Lower leg skin (tissue), 4 donors: ENCODE measurements around the gene CAPN13. TPM values are rescaled to one million over a fixed set of nuclear protein-coding genes. Genes with fewer than 3 reads are reported as not detected.
A peak's percentile ranks its signal among the peaks of the same experiment; 100 is the strongest.

ENCODE experiments used
- DNase-seq, 2 donors: peaks; one replicate each; pipeline ENCODE4 v3.0.0-alpha.2; 2019; ENCODE audit warnings: low spot score in 2 of 2
- H3K4me3 ChIP-seq: fragments of 200-600 bp; sonication (generic); 2 replicates; pipeline ENCODE4 v1.5.1; 2017; ENCODE audit warnings: mild to moderate bottlenecking, low read depth; ENCODE audit not compliant: poor library complexity, severe bottlenecking
- CTCF ChIP-seq, 3 donors: fragments of 450-650 bp; IDR thresholded peaks; one replicate each; pipeline ENCODE4 v1.5.1; 2016; ENCODE audit warnings: antibody characterized with exemption in 3 of 3, mild to moderate bottlenecking in 3 of 3, moderate library complexity in 2 of 3
- POLR2A ChIP-seq, 2 donors: fragments of 450-650 bp; IDR thresholded peaks; one replicate each; pipeline ENCODE4 v1.6.1; 2016 to 2017; ENCODE audit warnings: antibody characterized with exemption in 2 of 2, mild to moderate bottlenecking in 1 of 2, moderate library complexity in 1 of 2
- WGBS, 2 donors: methylation state at CpG; one replicate each; pipeline ENCODE4 v1.1.5; 2018; 5-methylcytosine and 5-hydroxymethylcytosine counted together
- intact Hi-C: fragments of 100-400 bp; cut with DNase I; formaldehyde crosslinking; loops from one replicate; pipeline ENCODE4 v1.15.0; 2023; ENCODE audit warnings: low total_unique reads
- total RNA-seq, 4 donors: library from RNA; depleted of rRNA; stranded (reverse); fragments of >200 nt; gene quantifications; one replicate each; pipeline ENCODE4 v1.1.0, GENCODE V29; 2016

Gene CAPN13
- total RNA-seq, 4 donors from 2014 or later = 0.10 to 0.45 (median 0.11) TPM; not detected in 1

- H3K4me3 ChIP-seq = no peak overlapping the region
- WGBS, 2 donors = 86 to 87% methylated on average over 8 of the region's 8 CpGs
- intact Hi-C loops = no loop called here
- DNase-seq = peak in 1 of 2 donors; percentile 31
- TF ChIP-seq CTCF (IDR thresholded peaks at IDR 0.05) (no peak), POLR2A (IDR thresholded peaks at IDR 0.05) (no peak)
Measured at GRCh38 chr2:30797381-30798015, 9.7 kb downstream of the CAPN13 start.

- 37 to 50% methylated on average over 4 of the region's 4 CpGs for WGBS, 2 donors
- intact Hi-C loops = no loop called here
- TF ChIP-seq CTCF (IDR thresholded peaks at IDR 0.05) = no peak
- no peak for TF ChIP-seq POLR2A (IDR thresholded peaks at IDR 0.05)
- no peak for DNase-seq
- H3K4me3 ChIP-seq = no peak overlapping the region
Measured at GRCh38 chr2:30796699-30797098, 10.5 kb downstream of the CAPN13 start.

- intact Hi-C loops = no loop called here
- WGBS, 2 donors = 67 to 79% methylated on average over 4 of the region's 4 CpGs
- DNase-seq = no peak
- H3K4me3 ChIP-seq = no peak overlapping the region
- TF ChIP-seq CTCF (IDR thresholded peaks at IDR 0.05) (no peak), POLR2A (IDR thresholded peaks at IDR 0.05) (no peak)
Measured at GRCh38 chr2:30792521-30792920, 14.7 kb downstream of the CAPN13 start.

- intact Hi-C loops = no loop called here
- DNase-seq = peak in 1 of 2 donors; percentile 13
- H3K4me3 ChIP-seq = no peak overlapping the region
- WGBS, 2 donors = 46 to 47% methylated on average over 3 of the region's 3 CpGs
- no peak for TF ChIP-seq CTCF (IDR thresholded peaks at IDR 0.05)
- no peak for TF ChIP-seq POLR2A (IDR thresholded peaks at IDR 0.05)
Measured at GRCh38 chr2:30790879-30791278, 16.4 kb downstream of the CAPN13 start.

GRCh38 chr2:30789670-30790210 lies 17.5 kb downstream of the CAPN13 start:
- intact Hi-C loops = no loop called here
- no peak overlapping the region for H3K4me3 ChIP-seq
- DNase-seq = peak in 1 of 2 donors; percentile 28
- WGBS, 2 donors = 77 to 89% methylated on average over 4 of the region's 4 CpGs
- TF ChIP-seq POLR2A (IDR thresholded peaks at IDR 0.05) (no peak), CTCF (IDR thresholded peaks at IDR 0.05) (no peak)
